NCI-H1417 (cell line): ENCODE results near the gene RNFT1.
"Not testable (repeated sequence)": the region's sequence is repeated elsewhere in the genome, so short reads cannot be mapped to it uniquely, and the experiment has no call there.

Source experiments
- DNase-seq, 3 experiments: peaks; one replicate each; lab custom pipeline; 2025; lab: John Stamatoyannopoulos, UW

RNFT1 gene

GRCh38 chr17:59920637-59921036 is 43.9 kb downstream of the RNFT1 start:
- not testable (repeated sequence) for DNase-seq

DNA sequence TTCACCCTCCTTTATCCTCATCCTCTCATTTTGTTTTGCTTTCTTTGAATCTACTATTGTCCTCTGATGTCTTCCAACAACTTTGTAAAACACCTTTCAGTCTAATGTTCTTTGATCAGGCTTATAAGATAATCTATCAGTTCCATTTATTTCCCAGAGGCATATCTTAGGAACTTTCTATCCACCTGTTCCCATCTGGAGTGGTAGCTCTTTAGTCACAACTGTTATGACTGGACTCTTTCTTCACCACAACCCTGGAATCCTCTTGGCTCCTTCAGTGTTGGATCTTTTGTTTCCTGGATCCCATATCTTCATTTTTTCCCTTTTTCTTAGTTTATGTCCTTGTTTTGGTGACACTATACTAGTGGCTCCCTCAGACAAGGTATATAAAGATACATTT is 48.1 kb downstream of the RNFT1 start:
- DNase-seq, result no peak

DNA sequence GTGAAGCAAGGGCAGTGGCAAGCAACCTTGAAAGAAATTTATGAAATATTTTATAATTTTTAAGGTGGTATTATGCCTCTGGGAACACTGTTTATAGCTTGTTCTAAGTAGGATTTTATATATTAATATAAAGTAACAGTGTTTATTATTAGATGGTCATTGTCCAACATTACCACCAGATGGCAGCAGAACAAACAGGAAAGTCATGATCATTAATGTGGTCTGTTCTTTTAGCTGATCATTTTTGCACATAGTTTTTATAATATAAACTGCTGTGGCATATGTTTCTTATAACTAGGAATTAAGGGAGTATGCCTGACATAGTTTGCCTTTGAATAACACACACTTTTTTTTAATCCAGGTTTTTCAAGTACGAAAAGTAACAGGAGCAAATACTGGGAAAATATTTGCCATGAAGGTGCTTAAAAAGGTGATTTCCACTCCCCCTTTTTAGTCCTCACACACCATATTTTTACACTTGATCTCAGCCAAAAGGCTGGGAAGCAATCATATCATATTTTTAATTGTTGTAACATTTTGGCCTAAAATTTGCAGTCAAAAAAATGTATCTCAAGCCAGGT is 50.2 kb downstream of the RNFT1 start:
- DNase-seq, result peak; percentile 2 to 66 (median 33)

DNA sequence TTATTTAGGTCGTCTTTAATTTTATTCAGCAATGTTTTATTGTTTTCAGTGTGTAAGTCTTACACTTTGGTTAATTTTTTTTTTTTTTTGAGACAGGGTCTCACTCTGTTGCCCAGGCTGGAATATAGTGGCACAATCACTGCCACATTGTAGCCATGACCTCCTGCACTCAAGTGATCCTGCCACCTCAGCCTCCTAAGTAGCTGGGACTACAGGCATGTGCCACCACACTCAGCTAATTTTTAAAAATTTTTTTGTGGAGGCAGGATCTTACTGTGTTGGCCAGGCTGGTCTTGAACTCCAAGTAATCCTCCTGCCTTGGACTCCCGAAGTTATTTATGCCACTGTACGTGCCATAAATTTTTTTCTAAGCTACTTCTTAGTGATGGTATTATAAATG is 57.1 kb downstream of the RNFT1 start:
- no peak for DNase-seq

DNA sequence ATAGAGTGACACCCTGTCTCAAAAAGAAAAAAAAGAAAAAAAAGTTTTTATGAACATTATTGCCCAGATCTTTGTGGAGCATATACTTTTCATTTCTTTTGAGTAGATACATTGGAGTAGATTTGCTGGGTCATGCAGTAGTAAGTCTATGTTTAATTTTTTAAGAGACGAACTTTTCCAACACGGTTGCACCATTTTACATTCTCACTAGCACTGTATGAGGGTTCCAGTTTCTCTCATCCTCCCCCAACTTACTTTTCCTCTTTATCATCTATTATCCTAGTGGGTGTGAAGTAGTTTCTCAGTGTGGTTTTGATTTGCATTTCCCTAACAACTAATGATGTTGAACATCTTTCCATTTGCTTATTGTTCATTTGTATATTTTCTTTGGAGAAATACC is 61.1 kb downstream of the RNFT1 start:
- no peak for DNase-seq
